HS-5 (cell line): ENCODE data around the gene EAPP.
"Not testable (repeated sequence)": the region's sequence is repeated elsewhere in the genome, so short reads cannot be mapped to it uniquely, and the experiment has no call there.

Experiments
- DNase-seq: peaks from one replicate; pipeline ENCODE4 v3.0.0-alpha.2; 2012; ENCODE audit warnings: low read depth

Gene EAPP

GRCh38 chr14:34538096-34538495 lies 1.4 kb downstream of the EAPP start:
- not testable (repeated sequence) for DNase-seq

- no peak for DNase-seq
Measured at GRCh38 chr14:34537677-34538009, 1.9 kb downstream of the EAPP start.

DNA sequence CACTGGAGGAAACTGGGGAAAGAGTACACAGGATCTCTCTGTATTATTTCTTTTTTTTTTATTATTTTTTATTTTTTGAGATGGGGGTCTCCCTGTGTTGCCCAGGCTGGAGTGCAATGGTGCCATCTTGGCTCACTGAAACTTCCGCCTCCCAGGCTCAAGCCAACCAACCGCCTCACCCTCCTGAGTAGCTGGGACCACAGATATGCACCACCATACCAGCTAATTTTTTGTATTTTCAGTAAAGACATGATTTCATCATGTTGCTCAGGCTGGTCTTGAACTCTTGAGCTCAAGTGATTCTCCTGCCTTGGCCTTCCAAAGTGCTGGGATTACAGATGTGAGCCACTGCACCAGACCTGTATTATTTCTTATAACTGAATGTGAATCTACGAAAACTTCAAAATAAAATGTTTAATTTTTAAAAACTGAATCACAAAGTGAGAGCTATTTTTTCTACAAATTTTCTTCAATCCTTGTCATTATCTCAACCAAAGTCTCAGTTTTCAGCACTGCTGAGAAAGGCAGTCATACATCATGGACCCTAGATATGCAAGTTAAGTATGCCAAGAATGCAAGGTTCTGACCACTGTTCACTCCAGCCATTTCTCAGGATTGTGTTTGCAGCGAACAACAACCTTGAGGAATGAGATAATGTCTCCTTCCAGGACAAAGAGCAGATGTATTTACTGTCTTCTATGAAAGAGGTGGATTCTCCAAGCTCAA lies 2.4 kb downstream of the EAPP start:
- DNase-seq, result no peak

GRCh38 chr14:34527591-34527990 lies 11.9 kb downstream of the EAPP start:
- no peak for DNase-seq

GRCh38 chr14:34524216-34524615 lies 15.3 kb downstream of the EAPP start:
- not testable (repeated sequence) for DNase-seq

- no peak for DNase-seq
Measured at GRCh38 chr14:34522496-34522895, 17.0 kb downstream of the EAPP start.

DNA sequence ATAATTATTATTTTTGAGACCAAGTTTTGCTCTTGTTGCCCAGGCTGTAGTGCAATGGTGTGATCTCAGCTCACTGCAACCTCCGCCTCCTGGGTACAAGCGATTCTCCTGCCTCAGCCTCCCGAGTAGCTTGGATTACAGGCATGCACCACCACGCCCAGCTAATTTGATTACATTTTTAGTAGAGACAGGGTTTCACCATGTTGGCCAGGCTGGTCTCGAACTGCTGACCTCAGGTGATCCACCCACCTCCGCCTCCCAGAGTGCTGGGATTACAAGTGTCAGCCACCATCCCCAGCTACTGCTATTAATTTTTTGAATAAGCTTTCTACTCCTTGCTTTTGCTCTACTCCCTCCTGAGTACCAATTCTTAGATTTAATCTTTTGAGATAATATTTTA lies 18.4 kb downstream of the EAPP start:
- DNase-seq, result not testable (repeated sequence)

GRCh38 chr14:34520304-34520970 lies 19.1 kb downstream of the EAPP start:
- not testable (repeated sequence) for DNase-seq

GRCh38 chr14:34507884-34508283 lies 31.6 kb downstream of the EAPP start:
- DNase-seq, result no peak

DNA sequence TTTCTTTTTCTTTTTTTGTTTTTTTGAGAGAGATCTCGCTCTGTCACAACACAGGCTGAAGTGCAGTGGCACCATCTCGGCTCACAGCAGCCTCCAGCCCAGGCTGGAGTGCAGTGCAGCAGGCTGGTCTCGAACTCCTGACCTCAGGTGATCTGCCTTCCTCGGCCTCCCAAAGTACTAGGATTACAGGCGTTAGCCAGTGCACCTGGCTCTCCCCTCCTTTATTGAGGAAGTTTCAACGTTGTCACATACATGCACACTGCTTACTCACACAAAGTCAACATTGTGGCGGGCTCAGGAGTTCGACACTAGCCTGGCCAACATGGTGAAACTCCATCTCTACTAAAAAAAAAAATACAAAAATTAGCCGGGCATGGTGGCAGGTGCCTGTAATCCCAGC lies 32.0 kb downstream of the EAPP start:
- DNase-seq, result no peak

DNA sequence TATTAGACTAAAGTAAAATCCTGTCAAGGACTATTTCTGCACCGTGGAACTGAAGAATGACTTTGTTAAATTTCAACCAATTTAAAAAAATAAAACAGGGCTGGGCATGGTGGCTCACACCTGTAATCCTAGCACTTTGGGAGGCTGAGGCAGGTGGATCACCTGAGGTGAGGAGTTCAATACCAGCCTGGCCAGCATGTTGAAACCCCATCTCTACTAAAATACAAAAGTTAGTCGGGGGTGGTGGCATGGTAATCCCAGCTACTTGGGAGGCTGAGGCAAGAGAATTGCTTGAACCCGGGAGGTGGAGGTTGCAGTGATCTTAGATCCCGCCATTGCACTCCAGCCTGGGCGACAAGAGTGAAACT lies 34.4 kb downstream of the EAPP start:
- not testable (repeated sequence) for DNase-seq

DNA sequence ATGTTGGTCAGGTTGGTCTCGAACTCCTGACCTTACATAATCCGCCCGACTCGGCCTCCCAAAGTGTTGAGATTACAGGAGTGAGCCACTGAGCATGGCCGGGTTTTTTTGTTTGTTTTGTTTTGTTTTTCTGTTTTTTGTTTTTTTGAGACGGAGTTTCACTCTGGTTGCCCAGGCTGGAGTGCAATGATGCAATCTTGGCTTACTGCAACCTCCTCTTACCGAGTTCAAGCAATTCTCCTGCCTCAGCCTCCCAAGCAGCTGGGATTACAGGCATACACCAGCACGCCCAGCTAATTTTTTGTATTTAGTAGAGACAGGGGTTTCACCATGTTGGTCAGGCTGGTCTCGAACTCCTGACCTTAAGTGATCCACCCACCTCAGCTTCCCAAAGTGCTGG lies 35.5 kb downstream of the EAPP start:
- not testable (repeated sequence) for DNase-seq

DNA sequence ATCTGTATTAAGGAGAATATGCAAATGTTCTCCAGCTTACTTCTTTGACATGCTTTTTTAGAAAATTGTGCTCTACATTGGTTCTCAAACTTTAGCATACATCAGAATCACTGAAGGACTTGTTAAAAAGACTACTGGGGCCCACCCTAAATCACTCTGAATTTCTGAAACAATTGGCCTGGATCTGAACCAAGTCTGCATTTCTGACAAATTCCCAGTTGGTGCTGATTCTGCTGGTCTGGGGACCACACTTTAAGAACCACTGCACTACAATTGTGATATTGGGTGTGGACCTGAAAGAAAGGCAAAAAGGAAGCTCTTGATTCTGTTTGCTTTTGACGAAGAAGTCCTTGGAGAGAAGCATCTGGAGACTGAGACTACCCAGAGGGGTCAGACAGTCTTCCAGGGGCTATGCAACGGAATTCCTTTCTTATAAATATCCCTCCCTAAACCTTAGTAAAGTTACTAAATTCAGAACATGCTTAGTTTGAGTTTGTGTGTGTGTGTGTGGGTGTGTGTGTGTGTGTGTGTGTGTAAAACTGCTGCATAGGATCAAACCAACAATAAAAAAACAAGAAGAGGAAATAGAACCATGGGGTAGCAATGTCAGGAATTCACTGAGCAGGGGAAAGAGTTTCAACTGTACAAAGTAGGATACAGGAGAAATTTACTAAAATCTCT lies 36.8 kb downstream of the EAPP start:
- no peak for DNase-seq

DNA sequence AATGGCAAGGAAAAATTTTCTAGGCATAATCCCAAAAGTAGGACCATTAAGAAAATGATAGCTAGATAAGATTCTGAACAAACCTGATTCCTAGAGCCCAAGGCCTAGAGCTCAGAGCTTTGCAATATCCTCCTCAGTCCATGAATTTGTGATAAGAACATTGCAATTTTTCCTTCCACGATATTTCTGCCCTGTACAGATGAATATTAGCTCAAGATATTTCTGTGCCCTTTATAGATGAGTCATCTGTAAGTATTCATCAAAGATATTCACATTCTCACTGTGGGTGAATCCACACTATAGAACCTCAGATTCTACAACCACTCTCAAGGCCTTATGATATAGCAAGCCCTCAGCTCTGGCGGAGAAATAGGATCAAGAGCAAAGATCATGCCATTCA lies 37.5 kb downstream of the EAPP start:
- DNase-seq, result no peak

- no peak for DNase-seq
Measured at GRCh38 chr14:34501004-34501580, 38.4 kb downstream of the EAPP start.

- DNase-seq, result no peak
Measured at GRCh38 chr14:34498684-34499412, 40.7 kb downstream of the EAPP start.

- peak; percentile 93 for DNase-seq
Measured at GRCh38 chr14:34496679-34497513, 42.6 kb downstream of the EAPP start.

DNA sequence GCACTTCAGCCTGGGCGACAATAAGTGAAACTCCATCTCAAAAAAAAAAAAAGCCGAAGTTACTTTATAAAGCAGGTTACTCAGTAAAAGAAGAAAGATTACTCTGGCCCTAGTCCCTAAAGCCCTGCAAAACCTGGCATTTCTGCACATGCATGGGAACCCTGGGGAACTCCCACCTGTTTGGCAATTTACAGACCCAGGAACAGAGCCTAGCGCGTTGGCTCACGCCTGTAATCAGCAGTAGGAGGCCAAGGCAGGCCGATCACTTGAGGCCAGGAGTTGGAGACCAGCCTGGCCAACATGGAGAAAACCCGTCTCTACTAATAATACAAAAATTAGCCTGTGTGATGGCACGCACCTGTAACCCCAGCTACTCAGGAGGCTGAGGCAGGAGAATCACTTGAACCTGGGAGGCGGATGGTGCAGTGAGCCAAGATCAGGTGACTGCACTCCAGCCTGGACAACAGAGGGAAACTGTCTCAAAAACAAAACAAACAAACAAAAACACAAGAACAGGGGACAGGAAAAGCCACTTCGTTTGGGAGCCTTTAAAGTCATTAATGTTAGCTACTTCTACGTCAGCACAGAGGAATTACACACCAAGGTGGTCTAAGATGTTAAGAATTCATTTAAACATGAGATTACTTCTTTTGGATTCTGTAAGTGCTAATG lies 43.4 kb downstream of the EAPP start:
- no peak for DNase-seq

- no peak for DNase-seq
Measured at GRCh38 chr14:34489324-34489723, 50.2 kb downstream of the EAPP start.

DNA sequence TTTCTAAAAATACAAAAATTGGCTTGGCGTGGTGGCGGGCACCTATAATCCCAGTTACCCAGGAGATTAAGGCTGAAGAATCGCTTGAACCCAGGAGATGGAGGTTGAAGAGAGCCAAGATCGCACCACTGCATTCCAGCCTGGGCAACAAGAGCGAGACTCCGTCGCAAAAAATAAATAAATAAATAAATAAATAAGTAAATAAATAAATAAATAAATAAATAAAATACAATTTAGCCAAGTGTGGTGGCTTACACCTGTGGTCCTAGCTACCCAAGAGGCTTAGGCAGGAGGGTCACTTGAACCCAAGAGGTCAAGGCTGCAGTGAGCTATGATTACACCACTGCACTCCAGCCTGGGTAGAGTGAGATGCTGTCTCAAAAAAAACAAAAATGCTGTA lies 51.0 kb downstream of the EAPP start:
- no peak for DNase-seq

DNA sequence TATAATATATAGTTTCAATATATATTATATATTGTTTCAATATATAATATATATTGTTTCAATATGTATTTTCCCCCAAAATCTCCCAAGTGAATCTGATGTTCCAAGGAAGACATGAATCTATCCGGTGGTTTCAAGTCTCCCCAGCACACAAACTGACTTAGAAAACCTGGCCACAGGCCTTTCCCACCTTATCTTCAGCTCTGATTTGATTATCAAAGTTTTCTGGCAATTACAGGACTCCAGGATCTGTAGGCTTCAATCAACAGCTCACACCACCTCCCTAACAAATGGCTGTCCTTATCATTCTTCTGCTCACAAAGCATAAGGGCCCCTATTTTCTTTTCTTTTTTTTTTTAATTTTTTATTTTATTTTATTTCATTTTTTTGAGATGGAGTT lies 54.8 kb downstream of the EAPP start:
- no peak for DNase-seq
